ENCODE measurements around the gene UCK2.

DNA sequence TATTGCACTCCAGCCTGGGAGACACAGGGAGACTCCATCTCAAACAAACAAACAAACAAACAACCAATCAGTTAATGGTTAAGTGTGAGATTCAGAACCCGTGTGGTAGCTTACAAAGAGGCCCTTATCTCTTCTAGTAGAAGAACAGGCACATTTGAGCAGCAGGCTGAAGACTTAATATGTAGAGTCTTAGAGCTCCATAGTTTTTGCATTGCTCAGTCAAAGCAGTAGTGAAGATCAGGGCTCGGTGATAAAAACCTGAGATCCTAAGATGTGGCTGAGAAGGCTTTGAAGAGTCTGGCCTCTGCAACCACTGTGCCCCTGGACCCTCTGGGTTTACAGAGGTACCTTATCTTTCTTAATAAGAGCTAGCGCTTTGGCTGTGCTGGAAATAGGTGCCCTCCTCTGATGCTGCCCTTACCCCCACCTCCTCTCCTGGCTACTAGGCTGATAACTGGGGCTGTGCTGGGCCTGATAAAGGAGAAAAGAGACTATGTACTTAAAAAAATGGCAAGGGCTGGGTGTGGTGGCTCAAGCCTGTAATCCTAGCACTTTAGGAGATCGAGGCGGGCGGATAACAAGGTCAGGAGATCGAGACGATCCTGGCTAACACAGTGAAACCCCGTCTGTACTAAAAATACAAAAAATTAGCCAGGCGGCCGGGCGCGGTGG, 10.5 kb upstream of the UCK2 start:
- TF ChIP-seq EZH2 (optimal IDR thresholded peaks at IDR 0.05; ENCODE audit: low read depth, low read length) = no peak
- TF ChIP-seq, protein P1, sequence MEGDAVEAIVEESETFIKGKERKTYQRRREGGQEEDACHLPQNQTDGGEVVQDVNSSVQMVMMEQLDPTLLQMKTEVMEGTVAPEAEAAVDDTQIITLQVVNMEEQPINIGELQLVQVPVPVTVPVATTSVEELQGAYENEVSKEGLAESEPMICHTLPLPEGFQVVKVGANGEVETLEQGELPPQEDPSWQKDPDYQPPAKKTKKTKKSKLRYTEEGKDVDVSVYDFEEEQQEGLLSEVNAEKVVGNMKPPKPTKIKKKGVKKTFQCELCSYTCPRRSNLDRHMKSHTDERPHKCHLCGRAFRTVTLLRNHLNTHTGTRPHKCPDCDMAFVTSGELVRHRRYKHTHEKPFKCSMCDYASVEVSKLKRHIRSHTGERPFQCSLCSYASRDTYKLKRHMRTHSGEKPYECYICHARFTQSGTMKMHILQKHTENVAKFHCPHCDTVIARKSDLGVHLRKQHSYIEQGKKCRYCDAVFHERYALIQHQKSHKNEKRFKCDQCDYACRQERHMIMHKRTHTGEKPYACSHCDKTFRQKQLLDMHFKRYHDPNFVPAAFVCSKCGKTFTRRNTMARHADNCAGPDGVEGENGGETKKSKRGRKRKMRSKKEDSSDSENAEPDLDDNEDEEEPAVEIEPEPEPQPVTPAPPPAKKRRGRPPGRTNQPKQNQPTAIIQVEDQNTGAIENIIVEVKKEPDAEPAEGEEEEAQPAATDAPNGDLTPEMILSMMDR (IDR thresholded peaks at IDR 0.05; ENCODE audit: low read length) = no peak

All from MM.1S (cell line).